GM18517 (cell line): ENCODE results near the gene MSX1.
A peak's percentile ranks its signal among the peaks of the same experiment; 100 is the strongest.

Experiments
- ATAC-seq: cut with Tn5 transposase; IDR thresholded peaks from one replicate; pipeline ENCODE4 v1.9.1; 2021; ENCODE audit warnings: mild to moderate bottlenecking, moderate library complexity; ENCODE audit not compliant: unreplicated experiment

MSX1 gene

DNA sequence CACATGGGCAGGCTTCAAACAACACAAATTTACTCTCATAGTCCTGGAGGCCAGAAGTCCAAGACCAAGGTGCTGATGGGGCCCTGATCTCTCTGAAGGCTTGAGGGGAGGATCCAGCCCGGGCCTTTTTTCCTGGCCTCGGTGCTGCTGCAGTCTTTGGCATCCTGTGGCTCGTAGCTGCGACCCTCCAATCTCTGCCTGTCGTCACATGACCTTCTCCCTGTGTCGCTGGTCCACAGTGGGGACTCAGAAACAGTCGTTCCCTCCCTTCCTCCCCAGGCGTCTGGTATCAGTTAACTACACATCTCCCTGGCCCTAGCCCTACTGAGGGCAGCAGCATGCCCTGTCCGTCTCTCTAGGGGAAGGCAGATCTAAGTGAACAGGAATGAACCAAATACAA is 19.1 kb upstream of the MSX1 start:
- ATAC-seq, result no peak

GRCh38 chr4:4841156-4841555 is 18.3 kb upstream of the MSX1 start:
- no peak for ATAC-seq

DNA sequence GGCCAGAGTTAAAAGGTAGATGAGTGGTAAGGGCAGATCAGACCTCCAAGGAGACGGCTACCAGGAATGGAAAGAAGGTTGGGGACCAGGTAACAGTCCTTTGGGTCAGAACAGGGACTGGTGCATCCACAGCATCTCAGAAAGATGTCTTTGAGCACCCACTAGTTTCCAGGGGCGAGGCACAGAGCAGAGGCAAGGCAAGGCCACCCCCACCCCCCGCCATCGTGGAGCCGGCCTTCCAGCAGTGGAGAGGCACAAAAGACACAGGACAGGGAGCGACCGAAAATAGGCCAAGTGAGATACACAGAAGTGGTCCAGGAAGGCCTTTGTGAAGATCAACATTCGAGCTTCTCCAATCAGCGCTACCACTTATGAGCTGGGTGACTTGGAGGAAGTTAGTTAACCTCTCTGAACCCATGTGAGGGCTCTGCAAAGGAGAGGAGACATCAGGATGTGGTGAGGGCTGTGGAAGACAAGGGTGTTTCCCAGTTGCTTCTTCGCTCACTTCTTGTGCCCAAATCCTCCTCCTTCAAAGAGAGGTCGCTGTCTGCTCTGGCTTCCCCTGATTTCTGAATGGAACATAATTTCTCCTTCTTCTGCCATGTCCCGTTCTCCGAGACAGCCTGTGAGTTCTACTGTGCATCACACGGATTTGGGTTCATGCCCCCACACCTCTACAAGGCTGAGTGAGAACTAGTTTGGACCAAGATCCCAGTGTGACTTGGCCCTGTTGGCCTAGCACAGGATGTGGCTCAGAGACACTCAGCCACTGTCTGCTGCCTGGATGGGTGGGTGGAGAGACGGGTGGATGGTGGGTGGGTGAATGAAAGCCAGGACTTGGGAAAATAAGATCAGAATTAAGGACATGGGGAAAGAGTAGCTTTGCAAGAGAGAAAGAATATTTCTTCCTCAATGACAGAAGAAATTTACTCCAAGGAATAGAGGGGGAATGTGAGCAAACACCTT is 16.7 kb upstream of the MSX1 start:
- ATAC-seq, result no peak

DNA sequence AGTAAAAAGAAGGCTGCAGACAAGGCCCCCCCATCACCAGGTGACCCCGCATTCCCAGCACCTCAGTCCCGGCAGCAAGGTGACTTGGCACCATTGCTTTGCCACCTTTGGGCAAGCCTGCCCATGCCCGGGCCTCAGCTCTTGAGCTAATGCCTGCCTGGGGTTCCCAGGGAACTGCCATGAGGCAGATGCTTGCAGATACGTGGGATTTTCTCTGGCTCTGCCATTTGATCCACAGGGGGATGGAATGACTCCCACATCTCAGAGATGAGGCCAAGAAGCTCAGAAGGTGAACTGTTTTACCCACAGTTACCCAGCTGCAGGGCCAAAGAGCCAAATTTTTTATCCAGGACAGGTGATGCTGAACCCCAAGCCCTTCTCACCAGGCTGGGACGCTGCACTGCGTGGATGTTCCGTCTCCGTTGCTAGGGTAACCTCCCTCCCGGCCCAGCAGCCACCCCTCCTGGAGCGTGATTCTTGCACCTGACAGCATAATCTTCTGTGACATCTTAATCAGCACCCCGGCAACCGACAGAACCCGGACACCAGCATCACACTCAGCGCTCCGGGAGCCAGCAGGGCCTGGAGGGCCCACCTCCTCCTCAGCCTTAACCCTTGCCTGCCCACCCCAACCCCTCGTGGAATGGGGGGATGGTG is 15.7 kb upstream of the MSX1 start:
- no peak for ATAC-seq

GRCh38 chr4:4845027-4845426 is 14.4 kb upstream of the MSX1 start:
- no peak for ATAC-seq

DNA sequence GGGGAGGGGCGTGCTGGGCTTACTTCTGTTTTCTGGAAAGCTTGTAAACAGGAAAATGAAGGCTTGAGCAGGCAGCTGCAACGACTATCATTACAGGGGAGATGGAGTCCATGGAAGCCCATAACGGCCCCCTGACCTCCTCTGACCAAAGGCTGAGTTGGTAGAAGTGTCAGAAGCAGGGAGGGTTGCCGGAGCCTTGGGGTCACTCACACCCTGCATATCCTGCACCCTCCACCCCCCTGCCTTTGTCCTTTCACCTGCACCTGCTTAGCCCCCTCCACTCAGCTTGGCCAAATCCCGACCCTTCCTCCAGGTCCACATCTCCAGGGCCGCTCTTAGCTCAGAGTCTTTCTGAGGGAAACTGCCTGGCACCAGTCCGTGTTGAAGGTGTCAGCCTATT is 12.5 kb upstream of the MSX1 start:
- no peak for ATAC-seq

DNA sequence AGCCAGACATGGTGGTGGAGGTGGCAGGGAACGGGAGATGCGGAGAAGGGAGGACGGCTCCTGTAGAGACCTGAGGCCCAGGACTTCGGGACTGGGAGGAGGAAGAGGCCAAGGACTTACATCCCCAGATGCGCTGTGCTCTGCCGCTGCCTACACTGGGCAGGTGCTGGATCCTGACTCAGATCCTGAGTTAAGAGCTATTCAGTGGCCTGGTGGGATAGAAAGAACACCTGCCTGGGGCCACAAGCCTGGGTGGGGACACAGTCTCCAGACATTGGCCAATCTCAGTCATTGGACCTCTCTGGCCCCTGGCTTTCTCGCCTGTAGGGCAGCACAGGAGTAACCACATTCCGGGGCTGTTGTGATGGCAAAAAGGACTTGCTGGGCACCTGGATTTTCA is 10.9 kb upstream of the MSX1 start:
- no peak for ATAC-seq

DNA sequence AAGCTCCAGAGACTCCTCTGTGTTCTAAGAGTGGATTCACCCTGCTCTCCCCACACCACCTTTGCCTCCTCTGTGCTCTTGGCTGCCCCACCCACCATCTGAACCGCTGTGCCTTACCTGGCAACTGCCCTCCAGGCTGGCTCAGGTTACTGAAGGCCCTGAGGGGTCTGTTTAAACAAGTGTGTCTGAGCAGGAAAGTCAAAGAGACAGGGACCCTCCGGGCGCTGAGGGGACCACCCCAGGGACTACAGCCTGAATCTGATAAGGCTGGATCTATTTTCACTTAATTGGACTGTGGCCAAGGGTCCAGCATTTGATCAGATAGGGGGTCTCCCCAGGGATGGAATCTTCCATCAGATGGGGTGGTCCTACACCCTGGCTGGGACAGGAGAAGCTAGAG is 10.4 kb upstream of the MSX1 start:
- no peak for ATAC-seq

GRCh38 chr4:4849524-4850193 is 9.8 kb upstream of the MSX1 start:
- ATAC-seq, result no peak

- ATAC-seq, result no peak
Measured at GRCh38 chr4:4851081-4851480, 8.4 kb upstream of the MSX1 start.

GRCh38 chr4:4851906-4852305 is 7.6 kb upstream of the MSX1 start:
- no peak for ATAC-seq

DNA sequence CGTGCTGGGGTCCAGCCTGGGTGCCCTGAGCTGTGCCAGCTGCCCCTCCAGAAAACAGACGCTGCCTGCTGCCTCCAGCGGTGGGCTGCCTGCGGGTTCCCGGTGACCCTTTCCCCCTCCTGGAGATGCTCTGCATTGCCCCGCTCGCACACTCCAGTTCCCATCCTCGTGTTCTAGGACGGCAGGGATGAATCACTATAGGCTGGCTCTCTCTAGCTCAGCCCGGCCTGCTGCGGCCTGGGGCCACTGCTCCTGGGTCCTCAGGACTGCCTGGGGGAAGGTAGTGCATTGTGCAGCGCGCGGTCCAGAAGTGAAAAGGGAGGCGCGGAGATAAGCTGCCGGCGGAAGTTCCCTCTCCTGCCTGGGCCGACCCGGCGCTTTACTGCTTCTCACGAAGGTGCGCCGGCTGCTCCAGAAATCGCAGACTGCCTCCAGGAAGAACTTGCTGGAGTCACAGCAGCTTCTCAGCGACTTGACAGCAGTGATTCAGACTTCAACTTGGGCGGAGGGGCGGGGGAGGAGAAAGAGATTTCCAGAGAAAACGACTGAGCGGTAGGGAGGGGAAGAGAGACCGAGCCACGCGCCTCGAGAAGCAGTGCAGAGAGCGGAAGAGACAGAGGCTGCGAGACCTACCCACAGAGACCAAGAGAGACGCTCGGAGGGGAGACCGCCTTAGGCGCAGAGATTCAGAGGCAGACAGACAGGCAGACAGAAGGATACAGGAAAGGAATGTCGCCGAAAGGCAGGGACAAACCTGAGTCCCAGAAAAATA is 6.7 kb upstream of the MSX1 start:
- peak; percentile 41 for ATAC-seq

DNA sequence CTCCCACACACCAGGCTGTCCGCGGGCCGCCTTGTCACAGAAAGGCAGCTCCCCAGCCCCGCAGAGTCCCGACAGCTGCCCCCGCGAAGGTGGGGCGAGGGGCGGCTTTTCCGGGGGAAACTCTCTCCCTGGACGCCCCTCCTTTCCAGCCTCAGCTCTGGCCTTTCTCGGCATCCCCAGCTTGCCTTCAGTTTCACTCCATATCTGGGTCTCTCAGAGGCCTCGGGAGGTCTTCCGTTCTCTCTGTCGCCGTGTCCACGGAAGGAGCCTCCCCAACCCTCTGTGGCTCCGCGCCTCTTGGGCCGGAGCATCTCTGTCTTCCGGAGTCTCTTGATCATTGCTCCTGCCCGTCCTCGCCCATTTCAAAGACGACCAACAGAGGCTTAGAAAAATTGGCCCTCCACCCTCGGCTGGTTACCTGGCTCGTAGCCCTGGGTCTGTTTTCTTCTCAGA is 6.1 kb upstream of the MSX1 start:
- peak; percentile 38 for ATAC-seq

DNA sequence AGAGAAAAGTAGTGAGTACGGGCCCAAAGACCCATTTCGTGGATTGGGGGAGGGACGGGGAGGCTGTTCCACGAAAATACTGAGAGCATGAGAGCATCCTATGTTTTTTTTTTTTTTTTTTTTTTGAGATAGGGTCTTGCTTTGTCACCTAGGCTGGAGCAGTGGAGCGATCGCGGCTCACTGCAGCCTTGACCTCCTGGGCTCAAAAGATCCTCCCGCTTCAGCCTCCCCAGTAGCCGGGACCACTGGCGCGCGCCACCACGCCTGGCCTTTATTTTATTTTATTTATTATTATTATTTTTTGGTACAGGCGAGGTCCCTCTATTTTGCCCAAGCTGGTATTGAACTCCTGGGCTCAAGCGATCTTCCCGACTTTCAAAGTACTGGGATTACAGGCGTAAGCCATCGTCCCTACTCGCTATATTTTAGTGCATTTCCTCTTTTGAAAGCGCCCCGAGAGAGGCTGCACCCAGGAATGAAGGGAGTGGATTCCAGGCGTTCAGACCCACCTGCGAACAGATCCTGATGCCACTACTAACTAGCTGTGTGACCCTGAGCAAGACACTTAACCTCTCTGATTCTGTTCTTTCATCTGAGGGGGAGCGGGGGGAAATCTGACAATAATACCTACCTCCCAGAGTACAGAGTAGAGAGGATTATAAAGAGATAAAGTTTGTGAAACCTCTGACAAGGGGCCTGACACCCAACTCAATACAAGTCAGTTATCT is 5.4 kb upstream of the MSX1 start:
- ATAC-seq, result no peak

- ATAC-seq, result no peak
Measured at GRCh38 chr4:4854649-4855295, 4.7 kb upstream of the MSX1 start.

- no peak for ATAC-seq
Measured at GRCh38 chr4:4855301-4856070, 4.0 kb upstream of the MSX1 start.

GRCh38 chr4:4856071-4857000 is 3.1 kb upstream of the MSX1 start:
- ATAC-seq, result no peak
